Activated CD4-positive, alpha-beta T cell treated with anti-CD3 and anti-CD28 coated beads, Interleukin-2, amount 50 U/mL, for 24 hours (primary cell): ENCODE results near the gene DHRSX.
"Not testable (repeated sequence)": the region's sequence is repeated elsewhere in the genome, so short reads cannot be mapped to it uniquely, and the experiment has no call there.

Source experiments
- DNase-seq, 2 donors: peaks; one replicate each; pipeline ENCODE4 v3.0.0-alpha.2; 2020; ENCODE audit warnings: low read depth in 1 of 2, low spot score in 1 of 2

The DHRSX gene

DNA sequence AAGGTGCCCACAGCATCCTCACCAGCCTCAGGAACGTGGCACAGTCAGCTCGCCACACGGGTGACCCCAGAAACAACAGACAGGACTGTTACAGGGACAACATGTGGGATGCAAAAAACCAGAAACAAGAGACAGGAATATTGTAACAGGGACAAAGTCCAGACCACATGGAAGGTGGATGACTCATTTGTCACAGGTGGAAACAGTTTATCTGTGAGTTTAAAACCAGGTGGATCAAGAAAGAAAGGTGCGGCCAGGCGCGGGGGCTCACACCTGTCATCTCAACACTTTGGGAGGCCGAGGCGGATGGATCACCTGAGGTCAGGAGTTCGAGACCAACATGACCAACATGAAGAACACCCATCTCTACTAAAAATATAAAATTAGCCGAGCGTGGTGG, 23.5 kb downstream of the DHRSX start:
- not testable (repeated sequence) for DNase-seq

DNA sequence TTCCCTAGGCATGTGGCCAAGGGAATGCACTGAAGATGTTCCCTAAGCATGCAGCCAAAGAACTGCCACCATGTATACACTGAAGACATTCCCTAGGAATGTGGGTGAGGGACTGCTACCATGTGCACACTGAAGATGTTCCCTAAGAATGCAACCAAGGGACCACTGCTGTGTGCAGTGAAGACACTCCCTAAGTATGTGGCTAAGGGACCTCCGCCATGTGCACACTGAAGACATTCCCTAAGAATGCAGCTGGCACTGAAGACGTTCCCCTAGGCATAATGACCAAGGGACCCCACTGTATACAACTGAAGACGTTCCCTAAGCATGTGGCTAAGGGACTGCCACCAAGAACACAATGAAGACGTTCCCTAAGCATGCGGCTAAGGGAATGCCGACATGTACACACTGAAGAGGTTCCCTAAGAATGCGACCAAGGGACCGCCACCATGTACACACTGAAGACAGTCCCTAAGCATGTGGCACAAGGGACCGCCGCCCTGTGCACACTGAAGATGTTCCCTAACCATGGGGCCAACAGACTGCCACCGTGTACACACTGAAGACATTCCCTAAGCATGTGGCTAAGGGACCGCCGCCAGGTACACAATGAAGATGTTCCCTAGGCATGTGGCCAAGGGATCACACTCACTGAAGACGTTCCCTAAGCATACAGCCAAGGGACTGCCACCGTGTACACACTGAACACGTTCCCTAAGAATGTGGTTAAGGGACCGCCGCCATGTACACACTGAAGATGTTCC, 25.6 kb downstream of the DHRSX start:
- no peak for DNase-seq

DNA sequence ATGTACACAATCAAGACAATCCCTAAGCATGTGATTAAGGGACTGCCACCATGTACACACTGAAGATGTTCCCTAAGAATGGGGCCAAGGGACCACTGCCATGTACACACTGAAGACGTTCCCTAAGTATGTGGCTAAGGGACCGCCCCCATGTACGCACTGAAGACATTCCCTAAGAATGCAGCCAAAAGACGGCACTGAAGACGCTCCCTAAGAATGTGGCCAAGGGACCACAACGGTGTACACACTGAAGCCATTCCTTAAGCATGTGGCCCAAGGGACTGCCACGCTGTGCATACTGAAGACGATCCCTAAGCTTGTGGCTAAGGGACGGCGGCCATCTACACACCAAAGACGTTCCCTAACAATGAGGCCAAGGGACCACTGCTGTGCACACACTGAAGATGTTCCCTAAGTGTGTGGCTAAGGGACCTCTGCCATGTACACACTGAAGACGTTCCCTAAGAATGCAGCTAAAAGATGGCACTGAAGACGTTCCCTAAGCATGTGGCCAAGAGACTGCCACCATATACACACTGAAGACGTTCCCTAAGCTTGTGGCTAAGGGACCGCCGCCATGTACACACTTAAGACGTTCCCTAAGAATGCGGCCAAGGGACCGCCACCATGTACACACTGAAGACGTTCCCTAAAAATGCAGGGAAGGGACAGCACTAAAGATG, 26.4 kb downstream of the DHRSX start:
- no peak for DNase-seq

DNA sequence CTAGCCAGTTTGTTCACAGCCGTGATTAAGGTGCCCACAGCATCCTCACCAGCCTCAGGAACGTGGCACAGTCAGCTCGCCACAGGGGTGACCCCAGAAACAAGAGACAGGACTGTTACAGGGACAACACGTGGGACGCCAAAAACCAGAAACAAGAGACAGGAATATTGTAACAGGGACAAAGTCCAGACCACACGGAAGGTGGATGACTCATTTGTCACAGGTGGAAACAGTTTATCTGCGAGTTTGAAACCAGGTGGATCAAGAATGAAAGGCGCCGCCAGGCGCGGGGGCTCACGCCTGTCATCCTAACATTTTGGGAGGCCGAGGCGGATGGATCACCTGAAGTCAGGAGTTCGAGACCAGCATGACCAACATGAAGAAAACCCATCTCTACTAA, 27.7 kb downstream of the DHRSX start:
- not testable (repeated sequence) for DNase-seq

DNA sequence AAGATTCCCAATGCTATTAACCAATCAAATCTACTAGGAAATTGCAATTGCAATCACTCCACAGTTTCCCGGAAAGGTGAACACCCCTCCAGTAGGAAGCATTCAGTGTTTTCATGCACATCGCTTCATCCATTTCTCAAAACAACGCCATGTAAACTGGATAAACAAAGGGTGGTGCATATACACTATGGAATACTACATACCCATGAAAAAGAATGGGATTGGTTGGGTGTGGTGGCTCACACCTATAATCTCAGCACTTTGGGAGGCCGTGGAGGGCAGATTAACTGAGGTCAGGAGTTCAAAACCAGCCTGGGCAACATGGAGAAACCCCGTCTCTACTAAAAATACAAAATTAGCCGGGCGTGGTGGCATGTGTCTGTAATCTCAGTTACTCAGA, 29.1 kb downstream of the DHRSX start:
- no peak for DNase-seq

DNA sequence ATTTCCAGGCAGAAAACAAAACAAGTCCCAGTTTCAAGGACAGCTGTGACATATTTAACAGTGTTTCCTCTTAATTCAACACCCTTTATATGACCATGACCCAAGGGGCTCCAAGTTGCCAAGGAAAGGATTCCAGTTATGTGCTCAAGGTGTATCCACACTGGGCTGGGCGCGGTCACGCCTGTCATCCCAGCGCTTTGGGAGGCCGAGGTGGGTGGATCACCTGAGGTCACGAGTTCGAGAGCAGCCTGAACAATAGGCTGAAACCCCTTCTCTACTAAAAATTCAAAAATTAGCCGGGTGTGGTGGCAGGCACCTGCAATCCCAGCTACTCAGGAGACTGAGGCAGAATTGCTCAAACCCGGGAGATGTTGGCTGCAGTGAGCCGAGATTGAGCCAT, 29.6 kb downstream of the DHRSX start:
- not testable (repeated sequence) for DNase-seq

DNA sequence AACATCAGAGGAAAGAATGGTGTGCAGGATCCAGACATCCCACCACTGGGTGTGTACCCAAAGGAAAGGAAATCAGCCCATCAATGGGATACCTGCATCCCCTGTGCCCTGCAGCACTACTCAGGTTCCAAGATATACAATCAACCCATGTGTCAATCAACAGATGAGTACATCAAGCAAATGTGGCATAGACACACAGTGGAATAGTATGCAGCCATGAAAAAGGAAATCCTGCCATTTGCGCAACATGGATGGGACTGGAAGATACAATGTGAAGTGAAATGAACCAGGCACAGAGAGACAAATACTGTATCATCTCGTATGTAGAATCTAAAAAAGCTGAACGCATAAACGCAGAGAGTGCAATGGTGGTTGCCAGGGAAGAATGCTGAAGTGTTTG, 30.9 kb downstream of the DHRSX start:
- DNase-seq, result not testable (repeated sequence)

DNA sequence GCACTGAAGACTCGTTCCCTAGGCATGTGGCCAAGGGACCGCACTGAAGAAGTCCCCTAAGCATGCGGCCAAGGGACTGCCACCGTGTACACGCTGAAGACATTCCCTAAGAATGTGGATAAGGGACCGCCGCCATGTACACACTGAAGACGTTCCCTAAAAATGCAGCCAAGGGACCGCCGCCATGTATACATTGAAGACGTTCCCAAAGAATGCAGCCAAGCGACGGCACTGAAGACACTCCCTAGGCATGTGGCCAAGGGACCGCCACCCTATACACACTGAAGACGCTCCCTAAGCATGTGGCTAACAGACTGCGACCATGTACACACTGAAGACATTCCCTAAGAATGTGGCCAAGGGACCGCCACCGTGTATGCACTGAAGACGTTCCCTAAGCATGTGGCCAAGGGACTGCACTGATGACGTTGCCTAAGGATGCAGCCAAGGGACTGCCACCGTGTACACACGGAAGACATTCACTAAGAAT, 31.5 kb downstream of the DHRSX start:
- no peak for DNase-seq

DNA sequence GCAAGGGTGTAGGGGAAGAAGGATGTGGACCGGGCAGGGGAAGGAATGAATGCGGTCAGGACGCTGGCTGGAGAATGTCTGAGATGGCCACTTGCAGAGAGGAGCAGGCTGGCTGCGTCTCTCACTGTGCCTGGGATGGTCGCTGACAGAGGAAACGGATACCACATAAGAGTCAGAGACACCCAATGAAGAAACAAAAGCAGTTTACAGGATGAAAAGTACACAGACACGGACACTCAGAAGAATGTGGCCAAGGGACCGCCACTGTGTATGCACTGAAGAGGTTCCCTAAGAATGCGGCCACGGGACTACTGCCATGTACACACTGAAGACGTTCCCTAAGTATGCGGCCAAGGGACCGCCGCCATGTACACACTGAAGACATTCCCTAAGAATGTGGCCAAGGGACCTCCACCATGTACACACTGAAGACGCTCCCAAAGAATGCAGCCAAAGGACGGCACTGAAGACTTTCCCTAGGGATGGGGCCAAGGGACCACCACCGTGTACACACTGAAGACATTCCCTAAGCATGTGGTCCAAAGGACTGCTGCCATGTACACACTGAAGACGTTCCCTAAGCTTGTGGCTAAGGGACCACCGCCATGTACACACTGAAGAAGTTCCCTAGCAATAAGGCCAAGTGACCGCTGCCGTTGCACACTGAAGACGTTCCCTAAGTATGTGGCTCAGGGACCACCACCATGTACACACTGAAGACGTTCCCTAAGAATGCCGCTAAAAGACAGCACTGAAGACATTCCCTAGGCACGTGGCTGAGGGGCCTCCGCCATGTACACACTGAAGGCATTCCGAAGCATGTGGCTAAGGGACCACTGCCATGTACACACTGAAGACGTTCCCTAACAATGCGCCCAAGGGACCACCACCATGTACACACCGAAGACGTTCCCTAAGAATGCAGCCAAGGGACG, 32.2 kb downstream of the DHRSX start:
- DNase-seq, result no peak

DNA sequence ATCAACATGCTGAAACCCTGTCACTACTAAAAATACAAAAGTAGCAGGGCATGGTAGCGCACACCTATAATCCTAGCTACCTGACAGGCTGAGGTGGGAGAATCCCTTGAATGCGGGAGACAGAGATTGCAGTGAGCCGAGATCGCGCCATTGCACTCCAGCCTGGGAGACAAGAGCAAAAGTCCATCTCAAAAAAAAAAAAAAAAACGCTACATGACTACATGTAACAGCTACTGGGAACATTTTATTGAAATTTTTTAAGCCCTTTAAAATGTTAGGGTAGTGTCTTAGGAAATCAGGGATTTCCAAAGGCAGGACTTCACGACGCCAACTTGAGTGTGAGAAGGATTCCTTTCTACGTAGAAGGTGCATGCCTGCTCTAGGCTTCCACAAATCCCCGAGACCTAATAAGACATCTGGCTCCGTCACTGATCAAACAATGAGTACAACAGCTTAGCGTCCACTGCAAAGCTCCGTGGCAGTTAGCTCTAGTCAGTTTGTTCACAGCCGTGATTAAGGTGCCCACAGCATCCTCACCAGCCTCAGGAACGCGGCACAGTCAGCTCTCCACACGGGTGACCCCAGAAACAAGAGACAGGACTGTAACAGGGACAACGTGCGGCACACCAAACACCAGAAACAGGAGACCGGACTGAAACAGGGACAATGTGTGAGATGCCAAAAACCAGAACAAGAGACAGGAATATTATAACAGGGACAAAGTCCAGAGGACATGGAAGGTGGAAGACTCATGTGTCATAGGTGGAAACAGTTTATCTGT, 33.7 kb downstream of the DHRSX start:
- no peak for DNase-seq

DNA sequence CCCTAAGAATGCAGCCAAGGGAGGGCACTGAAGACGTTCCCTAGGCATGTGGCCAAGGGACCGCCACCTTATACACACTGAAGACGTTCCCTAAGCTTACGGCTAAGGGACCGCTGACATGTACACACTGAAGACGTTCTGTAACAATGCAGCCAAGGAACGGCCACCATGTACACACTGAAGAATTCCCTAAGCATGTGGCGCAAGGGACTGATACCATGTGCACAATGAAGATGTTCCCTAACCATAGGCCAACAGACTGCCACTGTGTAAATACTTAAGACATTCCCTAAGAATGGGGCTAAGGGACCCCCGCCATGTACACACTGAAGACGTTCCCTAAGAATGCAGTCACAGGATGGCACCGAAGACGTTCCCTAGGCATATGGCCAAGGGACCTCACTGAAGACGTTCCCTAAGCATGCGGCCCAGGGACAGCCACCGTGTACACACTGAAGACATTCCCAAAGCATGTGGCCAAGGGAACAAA, 36.1 kb downstream of the DHRSX start:
- DNase-seq, result no peak

DNA sequence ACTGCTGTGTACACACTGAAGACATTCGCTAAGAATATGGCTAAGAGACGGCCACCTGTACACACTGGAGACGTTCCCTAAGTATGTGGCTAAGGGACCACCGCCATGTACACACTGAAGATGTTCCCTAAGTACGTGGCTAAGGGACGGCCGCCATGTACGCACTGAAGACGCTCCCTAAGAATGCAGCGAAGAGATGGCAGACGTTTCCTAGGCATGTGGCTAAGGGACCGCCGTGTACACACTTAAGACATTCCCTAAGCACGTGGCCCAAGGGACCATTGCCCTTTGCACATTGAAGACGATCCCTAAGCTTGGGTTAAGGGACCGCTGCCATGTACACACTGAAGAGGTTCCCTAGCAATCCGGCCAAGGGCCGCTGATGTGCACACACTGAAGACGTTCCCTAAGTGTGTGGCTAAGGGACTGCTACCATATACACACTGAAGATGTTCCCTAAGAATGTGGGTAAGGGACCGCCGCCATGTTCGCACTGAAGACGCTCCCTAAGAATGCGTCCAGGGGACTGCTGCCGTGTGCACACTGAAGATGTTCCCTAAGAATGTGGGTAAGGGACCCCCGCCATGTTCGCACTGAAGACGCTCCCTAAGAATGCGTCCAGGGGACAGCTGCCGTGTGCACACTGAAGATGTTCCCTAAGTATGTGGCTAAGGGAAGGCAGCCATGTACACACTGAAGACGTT, 36.7 kb downstream of the DHRSX start:
- DNase-seq, result no peak

DNA sequence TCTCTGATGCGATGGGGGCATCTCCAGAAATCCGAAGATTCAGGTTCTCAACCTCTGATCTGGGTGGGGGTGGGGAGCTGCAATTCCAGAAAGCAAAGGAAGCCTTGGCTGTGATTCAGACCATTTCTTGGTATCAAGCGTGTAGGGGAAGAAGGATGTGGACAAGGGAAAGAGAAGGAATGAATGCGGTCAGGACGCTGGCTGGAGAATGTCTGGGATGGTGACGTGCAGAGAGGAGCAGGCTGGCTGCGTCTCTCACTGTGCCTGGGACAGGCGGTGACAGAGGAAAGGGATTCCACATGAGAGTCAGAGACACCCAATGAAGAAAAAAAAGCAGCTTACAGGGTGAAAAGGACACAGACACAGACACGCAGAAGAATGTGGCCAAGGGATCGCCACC, 37.3 kb downstream of the DHRSX start:
- not testable (repeated sequence) for DNase-seq

DNA sequence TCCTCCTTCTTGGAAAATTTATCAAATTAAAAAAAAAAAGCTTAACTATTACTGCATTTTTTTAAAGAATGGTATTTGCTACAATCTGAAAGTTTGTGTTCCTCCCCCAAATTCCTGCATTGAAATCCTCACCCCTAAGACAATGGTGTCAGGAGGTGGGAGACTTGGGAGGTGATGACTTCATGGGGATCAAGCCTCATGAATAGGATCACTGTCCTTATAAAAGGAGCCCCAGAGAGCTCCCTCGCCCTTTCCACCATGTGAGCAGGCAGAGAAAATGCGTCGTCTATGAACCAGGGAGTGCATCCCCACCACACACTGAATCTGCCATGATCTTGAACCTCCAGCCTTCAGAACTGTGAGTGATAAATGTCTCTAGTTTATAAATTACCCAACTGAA, 38.0 kb downstream of the DHRSX start:
- no peak for DNase-seq

DNA sequence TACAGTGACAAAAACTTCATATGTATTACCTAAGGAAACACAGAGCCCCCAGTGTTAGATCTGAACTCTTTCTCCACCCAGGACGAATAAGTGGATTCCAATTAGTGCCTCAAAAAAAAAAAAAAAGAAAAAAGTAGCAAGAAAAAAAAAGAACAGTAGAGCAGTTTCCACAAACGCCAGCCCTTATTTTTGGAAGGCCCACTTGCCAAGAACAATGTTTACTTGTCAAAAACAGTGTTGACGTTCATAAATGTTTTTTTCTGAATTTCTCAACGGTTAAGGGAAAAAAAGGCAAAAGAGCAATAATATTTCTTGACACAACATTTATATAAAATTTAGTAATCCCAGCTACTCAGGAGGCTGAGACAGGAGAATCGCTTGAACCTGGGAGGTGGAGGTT, 38.7 kb downstream of the DHRSX start:
- no peak for DNase-seq

DNA sequence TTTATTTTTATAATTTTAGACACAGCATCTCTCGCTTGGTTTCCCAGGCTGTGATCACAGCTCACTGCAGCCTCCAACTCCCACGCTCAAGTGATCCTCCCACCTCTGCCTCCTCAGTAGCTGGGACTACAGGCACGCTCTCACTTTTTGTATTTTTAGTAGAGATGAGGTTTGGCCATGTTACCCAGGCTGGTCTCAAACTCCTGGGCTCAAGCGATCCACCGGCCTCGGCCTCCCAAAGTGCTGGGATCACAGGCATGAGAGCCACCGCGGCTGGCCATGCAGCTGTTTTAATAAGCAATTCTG, 39.1 kb downstream of the DHRSX start:
- DNase-seq, result no peak

DNA sequence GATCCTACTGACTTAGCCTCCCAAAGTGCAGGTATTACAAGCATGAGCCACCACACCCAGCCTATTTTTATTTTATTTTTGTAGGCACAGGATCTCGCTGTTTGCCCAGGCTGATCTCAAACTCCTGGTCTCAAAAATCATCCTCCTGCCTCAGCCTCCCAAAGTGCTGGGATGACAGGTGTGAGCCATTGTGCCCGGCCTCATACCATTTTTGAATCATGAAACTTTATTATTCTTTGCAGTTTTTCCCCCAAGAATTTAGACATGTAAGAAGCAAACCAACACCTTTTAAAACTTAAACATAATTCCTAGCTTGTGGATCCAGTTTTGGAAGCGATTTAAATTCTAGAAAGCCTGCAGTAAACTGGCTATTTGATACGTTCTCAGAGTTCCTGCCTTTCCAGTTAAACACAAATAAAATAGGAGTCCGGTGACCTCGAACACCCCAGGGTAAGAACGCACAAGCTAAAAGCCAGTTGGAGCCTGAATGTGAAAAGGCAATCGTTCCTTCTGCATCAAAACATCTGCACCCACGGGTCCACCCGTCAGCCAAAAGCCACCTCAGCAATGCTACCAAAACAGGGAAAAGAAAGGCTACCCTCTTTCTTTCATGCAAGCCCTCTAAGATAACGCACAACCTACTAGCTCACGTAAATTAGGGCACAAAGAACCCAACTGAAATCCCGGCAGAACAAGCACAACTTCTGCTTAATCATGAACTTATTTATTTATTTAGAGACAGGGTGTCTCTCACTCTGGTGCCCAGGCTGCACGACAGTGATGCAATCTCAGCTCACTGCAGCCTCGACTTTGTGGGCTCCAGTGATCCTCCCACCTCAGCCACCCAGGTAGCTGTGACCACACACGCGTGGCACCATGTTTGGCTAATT, 39.7 kb downstream of the DHRSX start:
- DNase-seq, result not testable (repeated sequence)

DNA sequence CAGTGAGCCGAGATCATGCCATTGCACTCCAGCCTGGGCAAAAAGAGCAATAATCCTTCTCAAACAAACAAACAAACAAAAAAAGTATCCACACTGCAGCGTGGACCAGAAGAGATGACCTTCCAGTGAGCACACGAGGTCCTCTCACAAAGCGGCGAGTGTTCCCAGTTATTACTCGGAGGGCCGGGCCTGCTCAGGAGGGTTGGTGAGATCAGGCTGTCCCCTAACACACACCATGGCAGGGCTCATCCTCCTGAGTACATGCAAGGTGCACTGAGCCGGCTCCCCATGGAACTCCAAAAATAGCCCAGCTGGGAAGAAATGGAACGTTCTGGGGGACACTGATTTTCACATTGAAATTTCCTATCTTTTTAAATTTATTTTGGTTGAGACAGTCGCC, 40.7 kb downstream of the DHRSX start:
- DNase-seq, result not testable (repeated sequence)

DNA sequence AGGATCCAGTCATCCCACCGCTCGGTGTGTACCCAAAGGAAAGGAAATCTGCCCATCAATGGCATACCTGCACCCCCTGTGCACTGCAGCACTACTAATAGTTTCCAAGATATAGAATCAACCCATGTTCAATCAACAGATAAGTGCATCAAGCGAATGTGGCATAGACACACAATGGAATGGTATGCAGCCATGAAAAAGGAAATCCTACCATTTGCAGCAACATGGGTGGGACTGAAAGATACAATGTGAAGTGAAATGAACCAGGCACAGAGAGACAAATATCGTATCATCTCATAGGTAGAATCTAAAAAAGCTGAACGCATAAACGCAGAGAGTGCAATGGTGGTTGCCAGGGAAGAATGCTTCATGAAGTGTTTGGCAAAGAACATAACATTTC, 42.5 kb downstream of the DHRSX start:
- DNase-seq, result no peak
